Stimulated activated CD4-positive, alpha-beta T cell treated with anti-CD3 and anti-CD28 coated beads, Interleukin-12 subunit alpha, Interleukin-12 subunit beta, amount 100 ng/mL, for 4 hours (primary cell): ENCODE results near the gene TMEM11.

Source experiments
- DNase-seq: peaks from one replicate; pipeline ENCODE4 v3.0.0-alpha.2; 2020

The TMEM11 gene

GRCh38 chr17:21157586-21158370, 56.2 kb downstream of the TMEM11 start:
- no peak for DNase-seq

- DNase-seq, result no peak
Measured at GRCh38 chr17:21152731-21153130, 61.2 kb downstream of the TMEM11 start.

DNA sequence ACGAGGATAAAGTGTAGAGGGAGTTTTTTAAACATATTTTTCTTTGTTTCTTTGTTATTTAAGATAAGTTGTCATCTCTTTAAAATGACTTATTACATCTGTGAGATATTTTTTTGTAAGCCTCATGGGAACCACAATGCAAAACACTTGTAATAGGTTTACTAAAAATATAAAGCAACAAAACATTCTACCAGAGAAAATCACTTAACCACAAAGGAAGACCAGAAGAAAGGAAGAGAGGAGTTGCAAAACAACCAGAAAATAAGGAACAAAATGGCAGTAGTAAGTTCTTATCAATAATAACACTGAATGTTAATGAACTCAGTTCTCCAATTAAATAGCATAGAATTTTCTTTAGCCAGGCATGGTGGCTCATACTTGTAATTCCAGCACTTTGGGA, 64.3 kb downstream of the TMEM11 start:
- DNase-seq, result no peak
